HL-60 (cell line): ENCODE results near the gene BCL11A.

Experiments used
- DNase-seq, 2 experiments: peaks; one replicate each; pipeline ENCODE4 v3.0.0-alpha.2; 2010 to 2020; ENCODE audit warnings: low read depth in 1 of 2, low spot score in 1 of 2
- H3K27ac ChIP-seq: fragments of 250-450 bp; sonication (Bioruptor Pico); replicated peaks from 2 replicates; pipeline ENCODE4 v1.5.1; 2020; ENCODE audit warnings: mild to moderate bottlenecking, moderate library complexity
- H3K27me3 ChIP-seq: fragments of 250-450 bp; sonication (Bioruptor Pico); 2 replicates; pipeline ENCODE4 v1.5.1; 2021; ENCODE audit warnings: mild to moderate bottlenecking, moderate library complexity; ENCODE audit not compliant: insufficient read depth, poor library complexity, severe bottlenecking
- H3K4me3 ChIP-seq: replicated peaks from 2 replicates; pipeline ENCODE4 v1.5.1; 2011; ENCODE audit warnings: mild to moderate bottlenecking, control low read depth, low read length; ENCODE audit not compliant: insufficient read depth
- GABPA ChIP-seq: IDR thresholded peaks from 2 replicates; pipeline ENCODE4 v1.6.1; 2012; ENCODE audit warnings: low read depth
- POLR2AphosphoS5 ChIP-seq: IDR thresholded peaks from 2 replicates; pipeline ENCODE4 v1.6.1; 2012; ENCODE audit warnings: low read depth
- SPI1 ChIP-seq: IDR thresholded peaks from 2 replicates; pipeline ENCODE4 v1.6.1; 2012; ENCODE audit warnings: low read depth, mild to moderate bottlenecking, borderline replicate concordance
- TF ChIP-seq, protein P1 (sequence below): IDR thresholded peaks from 2 replicates; pipeline ENCODE4 v1.6.1; 2012; ENCODE audit warnings: low read depth; ENCODE audit not compliant: insufficient replicate concordance
- TF ChIP-seq, protein P2 (sequence below): IDR thresholded peaks from one replicate; pipeline ENCODE4 v1.5.1; 2011; ENCODE audit warnings: low read length, control low read depth, inconsistent platforms; ENCODE audit not compliant: insufficient read depth

Gene BCL11A

GRCh38 chr2:60573251-60573650 is 19.8 kb upstream of the BCL11A start:
- no peak for DNase-seq
- peaks cover 22% of the 10 kb centered on the region for H3K27me3 ChIP-seq
- H3K4me3 ChIP-seq: no peak overlapping the region
- TF ChIP-seq SPI1: no peak
- no peak overlapping the region for H3K27ac ChIP-seq

DNA sequence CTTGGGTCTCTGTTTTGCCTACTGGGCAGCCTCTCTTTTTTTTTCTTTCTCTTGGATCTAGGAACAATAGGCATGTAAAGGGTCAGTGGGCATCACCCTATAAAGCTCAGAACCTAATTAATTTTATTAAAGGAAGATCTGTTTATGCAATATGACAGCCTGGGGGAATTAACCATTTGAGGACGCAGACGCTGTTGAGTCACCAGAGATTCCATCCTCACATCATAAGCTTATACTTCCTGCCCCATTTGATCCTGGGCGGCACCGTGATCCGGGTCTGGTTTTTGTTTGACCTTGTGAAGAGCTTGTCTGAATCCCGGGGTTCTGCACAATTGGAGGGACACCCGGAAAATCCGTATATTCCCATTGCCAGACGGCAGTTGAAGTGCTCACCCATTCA is 16.8 kb upstream of the BCL11A start:
- Histone ChIP-seq H3K27ac (no peak overlapping the region), H3K27me3 (peaks cover 25% of the 10 kb centered on the region), H3K4me3 (no peak overlapping the region)
- TF ChIP-seq, protein P1, sequence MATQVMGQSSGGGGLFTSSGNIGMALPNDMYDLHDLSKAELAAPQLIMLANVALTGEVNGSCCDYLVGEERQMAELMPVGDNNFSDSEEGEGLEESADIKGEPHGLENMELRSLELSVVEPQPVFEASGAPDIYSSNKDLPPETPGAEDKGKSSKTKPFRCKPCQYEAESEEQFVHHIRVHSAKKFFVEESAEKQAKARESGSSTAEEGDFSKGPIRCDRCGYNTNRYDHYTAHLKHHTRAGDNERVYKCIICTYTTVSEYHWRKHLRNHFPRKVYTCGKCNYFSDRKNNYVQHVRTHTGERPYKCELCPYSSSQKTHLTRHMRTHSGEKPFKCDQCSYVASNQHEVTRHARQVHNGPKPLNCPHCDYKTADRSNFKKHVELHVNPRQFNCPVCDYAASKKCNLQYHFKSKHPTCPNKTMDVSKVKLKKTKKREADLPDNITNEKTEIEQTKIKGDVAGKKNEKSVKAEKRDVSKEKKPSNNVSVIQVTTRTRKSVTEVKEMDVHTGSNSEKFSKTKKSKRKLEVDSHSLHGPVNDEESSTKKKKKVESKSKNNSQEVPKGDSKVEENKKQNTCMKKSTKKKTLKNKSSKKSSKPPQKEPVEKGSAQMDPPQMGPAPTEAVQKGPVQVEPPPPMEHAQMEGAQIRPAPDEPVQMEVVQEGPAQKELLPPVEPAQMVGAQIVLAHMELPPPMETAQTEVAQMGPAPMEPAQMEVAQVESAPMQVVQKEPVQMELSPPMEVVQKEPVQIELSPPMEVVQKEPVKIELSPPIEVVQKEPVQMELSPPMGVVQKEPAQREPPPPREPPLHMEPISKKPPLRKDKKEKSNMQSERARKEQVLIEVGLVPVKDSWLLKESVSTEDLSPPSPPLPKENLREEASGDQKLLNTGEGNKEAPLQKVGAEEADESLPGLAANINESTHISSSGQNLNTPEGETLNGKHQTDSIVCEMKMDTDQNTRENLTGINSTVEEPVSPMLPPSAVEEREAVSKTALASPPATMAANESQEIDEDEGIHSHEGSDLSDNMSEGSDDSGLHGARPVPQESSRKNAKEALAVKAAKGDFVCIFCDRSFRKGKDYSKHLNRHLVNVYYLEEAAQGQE: no peak
- TF ChIP-seq POLR2AphosphoS5 (no peak), GABPA (no peak), SPI1 (no peak)
- TF ChIP-seq, protein P2, sequence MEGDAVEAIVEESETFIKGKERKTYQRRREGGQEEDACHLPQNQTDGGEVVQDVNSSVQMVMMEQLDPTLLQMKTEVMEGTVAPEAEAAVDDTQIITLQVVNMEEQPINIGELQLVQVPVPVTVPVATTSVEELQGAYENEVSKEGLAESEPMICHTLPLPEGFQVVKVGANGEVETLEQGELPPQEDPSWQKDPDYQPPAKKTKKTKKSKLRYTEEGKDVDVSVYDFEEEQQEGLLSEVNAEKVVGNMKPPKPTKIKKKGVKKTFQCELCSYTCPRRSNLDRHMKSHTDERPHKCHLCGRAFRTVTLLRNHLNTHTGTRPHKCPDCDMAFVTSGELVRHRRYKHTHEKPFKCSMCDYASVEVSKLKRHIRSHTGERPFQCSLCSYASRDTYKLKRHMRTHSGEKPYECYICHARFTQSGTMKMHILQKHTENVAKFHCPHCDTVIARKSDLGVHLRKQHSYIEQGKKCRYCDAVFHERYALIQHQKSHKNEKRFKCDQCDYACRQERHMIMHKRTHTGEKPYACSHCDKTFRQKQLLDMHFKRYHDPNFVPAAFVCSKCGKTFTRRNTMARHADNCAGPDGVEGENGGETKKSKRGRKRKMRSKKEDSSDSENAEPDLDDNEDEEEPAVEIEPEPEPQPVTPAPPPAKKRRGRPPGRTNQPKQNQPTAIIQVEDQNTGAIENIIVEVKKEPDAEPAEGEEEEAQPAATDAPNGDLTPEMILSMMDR: no peak
- DNase-seq: no peak

- Histone ChIP-seq H3K4me3 (peak overlapping the region; percentile 5), H3K27ac (no peak overlapping the region), H3K27me3 (peaks cover 25% of the 10 kb centered on the region)
- DNase-seq: peak in 1 of 2 experiments; percentile 35
- TF ChIP-seq SPI1 (no peak), GABPA (no peak), POLR2AphosphoS5 (no peak)
- TF ChIP-seq, protein P1: no peak
- TF ChIP-seq, protein P2: no peak
These were observed 16.2 kb upstream of the BCL11A start for GRCh38 chr2:60569680-60570111.

GRCh38 chr2:60567919-60568768 is 14.7 kb upstream of the BCL11A start:
- no peak for DNase-seq
- TF ChIP-seq GABPA: no peak
- TF ChIP-seq, protein P2: no peak
- TF ChIP-seq POLR2AphosphoS5: no peak
- TF ChIP-seq, protein P1: no peak
- no peak for TF ChIP-seq SPI1
- Histone ChIP-seq H3K4me3 (no peak overlapping the region), H3K27me3 (peaks cover 25% of the 10 kb centered on the region), H3K27ac (no peak overlapping the region)
